ENCODE results near the gene P2RY14.

P2RY14 gene

GRCh38 chr3:151210676-151211381 lies 67.5 kb downstream of the P2RY14 start:
- DNase-seq: peak; percentile 28

GRCh38 chr3:151209654-151210053 lies 68.7 kb downstream of the P2RY14 start:
- DNase-seq: no peak

- no peak for DNase-seq
These were observed 72.1 kb downstream of the P2RY14 start for GRCh38 chr3:151206201-151206600.

GRCh38 chr3:151205482-151205881 lies 72.9 kb downstream of the P2RY14 start:
- DNase-seq: no peak

GRCh38 chr3:151204530-151205402 lies 73.6 kb downstream of the P2RY14 start:
- DNase-seq: no peak

- no peak for DNase-seq
These were observed 75.3 kb downstream of the P2RY14 start, which contains the start of gene GPR171 for GRCh38 chr3:151203051-151203420. TSS of gene GPR171 (minus strand) at chr3:151203216. CDS start at chr3:151199386, 3,830 bp downstream.

- no peak for DNase-seq
These were observed 77.2 kb downstream of the P2RY14 start for GRCh38 chr3:151201051-151201730.

GRCh38 chr3:151200586-151200985 lies 77.8 kb downstream of the P2RY14 start:
- no peak for DNase-seq

- DNase-seq: no peak
These were observed 78.5 kb downstream of the P2RY14 start for GRCh38 chr3:151199554-151200438.

- DNase-seq: no peak
These were observed 79.5 kb downstream of the P2RY14 start for GRCh38 chr3:151198849-151199248.

- no peak for DNase-seq
These were observed 80.2 kb downstream of the P2RY14 start for GRCh38 chr3:151197981-151198767.

GRCh38 chr3:151197228-151197627 lies 81.1 kb downstream of the P2RY14 start:
- DNase-seq: no peak

GRCh38 chr3:151196434-151196833 lies 81.9 kb downstream of the P2RY14 start:
- DNase-seq: no peak

GRCh38 chr3:151195826-151196225 lies 82.5 kb downstream of the P2RY14 start:
- DNase-seq: no peak

- no peak for DNase-seq
These were observed 85.8 kb downstream of the P2RY14 start for GRCh38 chr3:151192545-151192944.

GRCh38 chr3:151191095-151191494 lies 87.2 kb downstream of the P2RY14 start:
- no peak for DNase-seq

- no peak for DNase-seq
These were observed 95.1 kb downstream of the P2RY14 start for GRCh38 chr3:151183265-151183671.

- no peak for DNase-seq
These were observed 95.8 kb downstream of the P2RY14 start for GRCh38 chr3:151182349-151183079.

GRCh38 chr3:151178208-151178845 lies 100.0 kb downstream of the P2RY14 start:
- DNase-seq: no peak

- no peak for DNase-seq
These were observed 102.4 kb downstream of the P2RY14 start for GRCh38 chr3:151175952-151176351.
